SK-N-MC (cell line): ENCODE measurements around the gene DNAJC25.

Experiments used
- DNase-seq: peaks from one replicate; pipeline ENCODE4 v3.0.0-alpha.2; 2011; ENCODE audit warnings: low read depth, low spot score
- H3K27ac ChIP-seq: fragments of 200-600 bp; sonication (generic); 2 replicates; pipeline ENCODE4 v1.5.1; 2016; ENCODE audit warnings: mixed run types
- H3K36me3 ChIP-seq: fragments of 200-600 bp; sonication (generic); 2 replicates; pipeline ENCODE4 v1.6.1; 2017; ENCODE audit warnings: antibody characterized with exemption, low read length, mixed read lengths; ENCODE audit not compliant: insufficient read depth
- H3K4me3 ChIP-seq: fragments of 200-600 bp; sonication (generic); 2 replicates; pipeline ENCODE4 v1.5.1; 2016
- H3K9ac ChIP-seq: fragments of 200-600 bp; sonication (generic); 2 replicates; pipeline ENCODE4 v1.8.0; 2017; ENCODE audit warnings: mixed run types, mixed read lengths; ENCODE audit not compliant: insufficient read length
- H3K9me3 ChIP-seq: fragments of 200-600 bp; sonication (generic); 2 replicates; pipeline ENCODE4 v1.6.1; 2017; ENCODE audit warnings: low read depth, mild to moderate bottlenecking, antibody characterized with exemption, low read length, moderate library complexity, mixed read lengths
- EZH2 ChIP-seq: fragments of 200-600 bp; sonication (generic); IDR thresholded peaks from one replicate; pipeline ENCODE4 v1.6.1; 2017; ENCODE audit warnings: antibody characterized with exemption
- FOXP2 ChIP-seq: optimal IDR thresholded peaks from 2 replicates; pipeline ENCODE3; 2011; ENCODE audit warnings: mild to moderate bottlenecking, moderate library complexity; ENCODE audit not compliant: insufficient read depth; ENCODE audit errors: extremely low read length, control extremely low read depth
- POLR2AphosphoS5 ChIP-seq: IDR thresholded peaks from 2 replicates; pipeline ENCODE4 v1.6.1; 2012; ENCODE audit warnings: mild to moderate bottlenecking, low read depth, low read length, borderline replicate concordance

The DNAJC25 gene

GRCh38 chr9:111674319-111674718, 43.2 kb downstream of the DNAJC25 start:
- peaks cover 10% of the 10 kb centered on the region; the same call in 1 of the 2 replicates for H3K36me3 ChIP-seq
- no peak overlapping the region for H3K27ac ChIP-seq
- no peaks in the 10 kb centered on the region for H3K9me3 ChIP-seq
- no peak overlapping the region for H3K4me3 ChIP-seq
- no peak overlapping the region for H3K9ac ChIP-seq
- no peak for DNase-seq
- TF ChIP-seq EZH2, result no peak
- TF ChIP-seq FOXP2, result no peak
- no peak for TF ChIP-seq POLR2AphosphoS5

- Histone ChIP-seq H3K36me3 (peaks cover 2% of the 10 kb centered on the region; the same call in 1 of the 2 replicates), H3K9me3 (no peaks in the 10 kb centered on the region), H3K27ac (no peak overlapping the region), H3K4me3 (no peak overlapping the region), H3K9ac (no peak overlapping the region)
- TF ChIP-seq FOXP2 (no peak), EZH2 (no peak), POLR2AphosphoS5 (no peak)
- no peak for DNase-seq
These were observed 45.0 kb downstream of the DNAJC25 start for GRCh38 chr9:111676116-111676515.

GRCh38 chr9:111678293-111678692, 47.2 kb downstream of the DNAJC25 start:
- no peaks in the 10 kb centered on the region for H3K36me3 ChIP-seq
- DNase-seq, result no peak
- no peak overlapping the region for H3K4me3 ChIP-seq
- H3K9me3 ChIP-seq, result no peaks in the 10 kb centered on the region
- no peak for TF ChIP-seq FOXP2
- no peak for TF ChIP-seq EZH2
- no peak for TF ChIP-seq POLR2AphosphoS5
- no peak overlapping the region for H3K9ac ChIP-seq
- H3K27ac ChIP-seq, result no peak overlapping the region

GRCh38 chr9:111679199-111679598, 48.1 kb downstream of the DNAJC25 start:
- H3K4me3 ChIP-seq, result no peak overlapping the region
- TF ChIP-seq EZH2 (no peak), POLR2AphosphoS5 (no peak), FOXP2 (no peak)
- H3K27ac ChIP-seq, result no peak overlapping the region
- DNase-seq, result no peak
- H3K36me3 ChIP-seq, result no peaks in the 10 kb centered on the region
- no peak overlapping the region for H3K9ac ChIP-seq
- H3K9me3 ChIP-seq, result no peaks in the 10 kb centered on the region

- Histone ChIP-seq H3K4me3 (no peak overlapping the region), H3K27ac (no peak overlapping the region), H3K36me3 (no peaks in the 10 kb centered on the region), H3K9ac (no peak overlapping the region), H3K9me3 (no peaks in the 10 kb centered on the region)
- DNase-seq, result no peak
- TF ChIP-seq FOXP2 (no peak), EZH2 (no peak), POLR2AphosphoS5 (no peak)
These were observed 52.3 kb downstream of the DNAJC25 start for GRCh38 chr9:111683392-111683791.

GRCh38 chr9:111691672-111692329, 60.7 kb downstream of the DNAJC25 start:
- TF ChIP-seq POLR2AphosphoS5, result no peak
- TF ChIP-seq FOXP2, result no peak
- no peak for TF ChIP-seq EZH2
- Histone ChIP-seq H3K4me3 (peak overlapping the region; percentile 71), H3K9ac (peak overlapping the region; percentile 64), H3K27ac (peak overlapping the region; percentile 56), H3K36me3 (no peaks in the 10 kb centered on the region), H3K9me3 (no peaks in the 10 kb centered on the region)
- DNase-seq, result peak; percentile 52

- Histone ChIP-seq H3K27ac (no peak overlapping the region), H3K36me3 (no peaks in the 10 kb centered on the region), H3K9ac (no peak overlapping the region), H3K9me3 (no peaks in the 10 kb centered on the region), H3K4me3 (no peak overlapping the region)
- no peak for DNase-seq
- TF ChIP-seq POLR2AphosphoS5, result no peak
- no peak for TF ChIP-seq FOXP2
- TF ChIP-seq EZH2, result no peak
These were observed 65.7 kb downstream of the DNAJC25 start for GRCh38 chr9:111696796-111697195.

GRCh38 chr9:111700776-111701175, 69.6 kb downstream of the DNAJC25 start:
- no peaks in the 10 kb centered on the region for H3K36me3 ChIP-seq
- peak overlapping the region; percentile 89 for H3K27ac ChIP-seq
- H3K4me3 ChIP-seq, result peak overlapping the region; percentile 61
- peak; percentile 81 for DNase-seq
- no peaks in the 10 kb centered on the region for H3K9me3 ChIP-seq
- H3K9ac ChIP-seq, result peak overlapping the region; percentile 24
- no peak for TF ChIP-seq POLR2AphosphoS5
- no peak for TF ChIP-seq EZH2
- no peak for TF ChIP-seq FOXP2
